Measurements from ENCODE around the gene SAAL1. TPM values are rescaled to one million over a fixed set of nuclear protein-coding genes. Genes with fewer than 3 reads are reported as not detected.

SAAL1 gene
- total and polyA plus RNA-seq, 5 donors from 2014 or later: 15.1 to 25.5 (median 19.1) TPM

- H3K4me1 ChIP-seq (ENCODE audit: control insufficient read depth, insufficient read depth, low read length, poor library complexity, severe bottlenecking): no peaks in the 10 kb centered on the region
- no peaks in the 10 kb centered on the region for H3K9me3 ChIP-seq (ENCODE audit: control insufficient read depth in 2 of 2, low read length in 2 of 2)
- no peaks in the 10 kb centered on the region for H3K36me3 ChIP-seq (ENCODE audit: control insufficient read depth, insufficient read depth, low read length)
- no peak overlapping the region for H3K4me3 ChIP-seq (ENCODE audit: low read depth, low read length)
- no peaks in the 10 kb centered on the region for H3K36me3 Mint-ChIP-seq
- peaks cover 12% of the 10 kb centered on the region for H3K27me3 Mint-ChIP-seq
- ATAC-seq (ENCODE audit: low read depth in 2 of 2): no peak
- no peak overlapping the region for H3K4me3 Mint-ChIP-seq
- no peak for DNase-seq
- no peaks in the 10 kb centered on the region for H3K27me3 ChIP-seq (ENCODE audit: control insufficient read depth, insufficient read depth, low read length)
- no peak overlapping the region for H3K27ac ChIP-seq (ENCODE audit: insufficient read depth, low read length, poor library complexity, severe bottlenecking)
- H3K27ac Mint-ChIP-seq: no peak overlapping the region
- no peaks in the 10 kb centered on the region for H3K4me1 Mint-ChIP-seq
- no peaks in the 10 kb centered on the region for H3K9me3 Mint-ChIP-seq
Observed at GRCh38 chr11:18036456-18036855, 69.4 kb downstream of the SAAL1 start.

Other genes starting within 250 kb of the SAAL1 start
- gene SERGEF, start 93.0 kb downstream of the SAAL1 start, total RNA-seq: 40.4 TPM
- 10 to 100 TPM; 74.9 to 81.5 (median 77.8) TPM for gene SERGEF, start 93.0 kb downstream of the SAAL1 start, polyA plus RNA-seq
- 0.74 TPM for gene TPH1, start 59.8 kb downstream of the SAAL1 start, total RNA-seq
- gene TPH1, start 59.8 kb downstream of the SAAL1 start, polyA plus RNA-seq: under 1 TPM in 1 of 4 donors, not detected in 3; 0.26 TPM
- gene MRGPRX3, start 26.5 kb upstream of the SAAL1 start, total RNA-seq: not detected
- gene MRGPRX3, start 26.5 kb upstream of the SAAL1 start, polyA plus RNA-seq: not detected
- not detected for gene MRGPRX4, start 66.8 kb upstream of the SAAL1 start, total RNA-seq
- not detected for gene MRGPRX4, start 66.8 kb upstream of the SAAL1 start, polyA plus RNA-seq
- not detected for gene SAA4, start 130.7 kb upstream of the SAAL1 start, total RNA-seq
- gene SAA4, start 130.7 kb upstream of the SAAL1 start, polyA plus RNA-seq: not detected
- 0.62 TPM for gene SAA2, start 142.6 kb upstream of the SAAL1 start, total RNA-seq
- under 1 TPM in 1 of 4 donors, not detected in 3; 0.20 TPM for gene SAA2, start 142.6 kb upstream of the SAAL1 start, polyA plus RNA-seq
- not detected for gene SAA1, start 160.2 kb upstream of the SAAL1 start, total RNA-seq
- gene SAA1, start 160.2 kb upstream of the SAAL1 start, polyA plus RNA-seq: not detected
- 13.0 TPM for gene HPS5, start 216.1 kb upstream of the SAAL1 start, total RNA-seq
- gene HPS5, start 216.1 kb upstream of the SAAL1 start, polyA plus RNA-seq: 10 to 100 TPM; 14.3 to 18.6 (median 15.4) TPM
- 25.8 TPM for gene GTF2H1, start 216.5 kb upstream of the SAAL1 start, total RNA-seq
- gene GTF2H1, start 216.5 kb upstream of the SAAL1 start, polyA plus RNA-seq: 10 to 100 TPM; 29.2 to 32.0 (median 30.3) TPM